ENCODE results near the gene FGR. TPM values are rescaled to one million over a fixed set of nuclear protein-coding genes. Genes with fewer than 3 reads are reported as not detected.
A peak's percentile ranks its signal among the peaks of the same experiment; 100 is the strongest.

FGR gene
- total and polyA plus RNA-seq, 11 donors: 1.1 to 25.9 (median 3.3) TPM

DNA sequence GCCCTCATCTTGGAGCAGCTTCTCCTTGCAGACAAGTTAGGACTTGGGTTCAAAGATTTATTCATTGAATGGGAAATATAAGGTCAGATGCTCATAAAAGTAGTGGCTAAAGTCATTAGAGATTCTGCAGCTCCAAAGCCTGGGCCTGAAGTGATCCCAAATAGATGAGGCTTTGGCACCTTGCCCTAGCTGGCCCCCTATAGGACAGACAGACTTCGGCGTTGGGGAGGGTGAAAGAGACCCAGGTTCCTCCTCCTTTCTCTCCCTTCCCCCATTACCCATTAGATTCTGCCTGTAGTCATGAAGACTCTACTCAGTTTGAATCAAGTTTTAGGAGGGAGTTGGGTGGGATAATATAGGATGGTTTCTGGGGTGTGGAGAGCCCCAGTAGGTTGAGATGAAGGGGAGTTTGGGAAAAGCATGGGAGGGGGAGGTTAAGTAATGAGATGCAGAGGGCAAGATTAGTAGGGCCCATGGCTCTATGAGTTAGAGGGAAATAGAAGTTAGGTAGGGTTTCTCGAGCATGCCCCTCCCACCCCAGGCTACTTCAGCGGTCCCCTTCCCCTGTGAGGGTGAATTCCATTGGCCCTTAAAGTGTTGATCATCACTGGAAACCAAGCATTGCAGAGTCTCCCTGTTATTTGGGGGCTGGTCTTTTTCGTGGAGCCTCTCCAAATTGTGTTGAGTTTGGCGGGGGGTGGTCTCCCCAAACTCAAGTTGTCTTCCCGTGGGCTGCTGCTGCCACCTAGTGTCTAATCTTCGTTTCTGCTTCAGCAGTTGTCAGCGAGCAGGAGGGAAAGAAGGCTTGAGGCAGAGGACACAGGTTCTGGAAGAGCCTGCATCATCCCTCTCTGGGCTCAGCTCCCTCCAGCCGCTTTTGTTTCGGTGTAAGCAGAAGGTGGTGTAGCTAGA is 28.9 kb downstream of the FGR start:
- DNase-seq: peak in 4 of 5 donors; percentile 1 to 65 (median 62)
- Histone ChIP-seq H3K27me3 (no peaks in the 10 kb centered on the region), H3K4me3 (no peak overlapping the region), H3K27ac (peak overlapping the region in 5 of 12 donors; percentile 7 to 99 (median 98)), H3K9me3 (no peaks in the 10 kb centered on the region), H3K36me3 (no peaks in the 10 kb centered on the region), H3K4me1 (peaks cover 0 to 51% (median 23%) of the 10 kb centered on the region in 12 donors)
- TF ChIP-seq POLR2A (IDR thresholded peaks at IDR 0.05): no peak
- TF ChIP-seq, protein P1, sequence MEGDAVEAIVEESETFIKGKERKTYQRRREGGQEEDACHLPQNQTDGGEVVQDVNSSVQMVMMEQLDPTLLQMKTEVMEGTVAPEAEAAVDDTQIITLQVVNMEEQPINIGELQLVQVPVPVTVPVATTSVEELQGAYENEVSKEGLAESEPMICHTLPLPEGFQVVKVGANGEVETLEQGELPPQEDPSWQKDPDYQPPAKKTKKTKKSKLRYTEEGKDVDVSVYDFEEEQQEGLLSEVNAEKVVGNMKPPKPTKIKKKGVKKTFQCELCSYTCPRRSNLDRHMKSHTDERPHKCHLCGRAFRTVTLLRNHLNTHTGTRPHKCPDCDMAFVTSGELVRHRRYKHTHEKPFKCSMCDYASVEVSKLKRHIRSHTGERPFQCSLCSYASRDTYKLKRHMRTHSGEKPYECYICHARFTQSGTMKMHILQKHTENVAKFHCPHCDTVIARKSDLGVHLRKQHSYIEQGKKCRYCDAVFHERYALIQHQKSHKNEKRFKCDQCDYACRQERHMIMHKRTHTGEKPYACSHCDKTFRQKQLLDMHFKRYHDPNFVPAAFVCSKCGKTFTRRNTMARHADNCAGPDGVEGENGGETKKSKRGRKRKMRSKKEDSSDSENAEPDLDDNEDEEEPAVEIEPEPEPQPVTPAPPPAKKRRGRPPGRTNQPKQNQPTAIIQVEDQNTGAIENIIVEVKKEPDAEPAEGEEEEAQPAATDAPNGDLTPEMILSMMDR (IDR thresholded peaks at IDR 0.05): peak; percentile 70 to 93 (median 89)
- intact Hi-C loops (cut with DNase I): loop anchor here (2.0 to 10.0 kb wide), 15 partner anchors 81 to 504 kb away; partner anchors contain the start of genes GPR3 (in 1 of the 10) and WASF2 (in 1 of the 10)
- ATAC-seq: no peak
- WGBS, 4 donors: 13 to 20% (median 14%) methylated on average over 11 of the region's 11 CpGs

DNA sequence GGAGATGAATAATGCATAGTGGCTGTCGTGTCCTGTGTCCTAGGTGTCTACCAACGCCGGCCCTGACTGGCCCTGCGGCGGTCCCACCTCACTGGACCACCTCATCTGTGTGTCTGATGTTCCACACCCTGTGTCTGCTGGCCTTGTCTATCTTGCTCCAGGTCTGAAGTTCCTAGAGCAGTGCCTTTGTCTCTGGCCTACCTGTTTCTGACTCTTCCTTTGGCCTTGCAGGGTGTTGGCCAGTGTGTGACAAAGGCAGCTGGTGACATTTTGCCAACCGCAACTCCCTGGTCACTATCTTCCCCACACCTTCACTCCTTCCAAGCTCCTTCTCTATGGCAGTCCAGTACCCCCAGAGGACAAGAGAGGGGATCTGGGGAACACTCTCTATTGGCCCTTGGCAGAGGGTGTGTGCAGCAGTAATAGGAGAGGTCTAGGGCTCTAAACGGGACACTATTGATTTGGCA is 29.7 kb downstream of the FGR start:
- Histone ChIP-seq H3K27me3 (no peaks in the 10 kb centered on the region), H3K36me3 (no peaks in the 10 kb centered on the region), H3K27ac (peak overlapping the region in 5 of 12 donors; percentile 7 to 99 (median 98)), H3K4me1 (peaks cover 4 to 58% (median 30%) of the 10 kb centered on the region in 12 donors), H3K9me3 (no peaks in the 10 kb centered on the region), H3K4me3 (no peak overlapping the region)
- intact Hi-C loops (cut with DNase I): loop anchor here in 9 of 10 donors (2.0 to 10.0 kb wide), 11 partner anchors 81 to 503 kb away; partner anchors contain the start of genes GPR3 (in 1 of the 9) and WASF2 (in 1 of the 9)
- WGBS, 4 donors: 69 to 76% (median 73%) methylated on average over 7 of the region's 7 CpGs
- ATAC-seq (no peak), DNase-seq (peak in 1 of 5 donors; percentile 29)
- TF ChIP-seq, protein P1 (IDR thresholded peaks at IDR 0.05): no peak
- TF ChIP-seq POLR2A (IDR thresholded peaks at IDR 0.05): no peak

DNA sequence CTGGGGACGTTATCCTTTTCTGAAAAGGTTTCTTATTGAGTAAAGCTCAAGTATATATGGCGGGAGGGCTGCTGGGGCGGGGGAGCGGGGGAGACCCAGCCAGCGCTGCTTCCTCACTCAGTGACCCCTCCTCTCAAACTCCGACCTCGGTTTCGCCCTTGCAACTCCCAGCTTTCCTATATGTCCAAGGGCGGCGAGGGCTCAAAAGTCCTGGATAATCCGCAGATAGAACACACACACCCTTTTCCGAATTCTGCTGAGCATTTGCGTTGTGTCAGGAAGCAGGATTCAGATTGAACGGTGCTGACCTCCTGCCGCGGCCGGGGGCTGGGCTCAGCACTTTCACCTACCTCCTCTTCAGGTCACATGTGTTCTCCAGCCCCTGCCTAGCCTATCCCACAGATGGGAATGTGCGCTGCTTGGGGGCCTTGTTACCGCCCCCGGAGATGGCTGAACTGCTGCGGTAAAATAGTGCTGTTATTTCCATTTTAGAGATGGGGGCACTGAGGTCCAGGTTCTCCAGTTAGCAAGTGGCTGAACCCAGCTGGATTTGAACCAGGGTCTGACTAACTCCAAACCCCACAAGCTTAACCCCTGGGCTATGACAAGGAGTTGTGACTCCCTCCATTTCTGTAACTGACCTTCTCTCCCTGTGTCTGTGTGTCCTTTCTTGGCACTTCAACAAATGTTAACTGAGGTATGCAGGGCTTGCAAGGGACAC is 30.2 kb downstream of the FGR start:
- Histone ChIP-seq H3K9me3 (no peaks in the 10 kb centered on the region), H3K4me1 (peaks cover 7 to 64% (median 36%) of the 10 kb centered on the region in 12 donors), H3K4me3 (peak overlapping the region in 10 of 12 donors; percentile 82 to 100 (median 94)), H3K27ac (peak overlapping the region in 9 of 12 donors; percentile 95 to 99 (median 98)), H3K27me3 (no peaks in the 10 kb centered on the region), H3K36me3 (no peaks in the 10 kb centered on the region)
- no peak for TF ChIP-seq POLR2A (IDR thresholded peaks at IDR 0.05)
- TF ChIP-seq, protein P1 (IDR thresholded peaks at IDR 0.05): no peak
- DNase-seq (peak in 1 of 5 donors; percentile 58), ATAC-seq (no peak)
- intact Hi-C loops (cut with DNase I): loop anchor here (1.0 to 10.0 kb wide), 15 partner anchors 47 to 502 kb away; partner anchors contain the start of genes WASF2 (in 2 of the 10) and GPR3 (in 1 of the 10)
- WGBS, 4 donors: 43 to 49% (median 44%) methylated on average over 21 of the region's 21 CpGs

All from heart left ventricle (tissue), 16 donors.